Natural killer cell (primary cell): Measurements from ENCODE around the gene ZSCAN12. TPM values are rescaled to one million over a fixed set of nuclear protein-coding genes. Genes with fewer than 3 reads are reported as not detected.

Source experiments
- ATAC-seq, 3 donors: fragments of 150-1000 bp in 2 of 3; fragments of 200-7000 bp in 1 of 3; cut with Tn5 transposase; 1 replicate in 1 of 3; 2 replicates in 2 of 3; pipeline ENCODE4 v1.10.0; 2021; ENCODE audit warnings: mild to moderate bottlenecking in 2 of 3, moderate library complexity in 2 of 3
- DNase-seq, 2 donors: peaks; one replicate each; pipeline versions ENCODE4 v3.0.0 to v3.0.0-alpha.2; 2013 to 2021; ENCODE audit warnings: mixed read lengths in 1 of 2
- H3K27ac ChIP-seq: one replicate; pipeline ENCODE4 v1.5.1; 2013; ENCODE audit warnings: mild to moderate bottlenecking, low read length
- H3K27me3 ChIP-seq: one replicate; pipeline ENCODE4 v1.6.1; 2013; ENCODE audit warnings: low read length; ENCODE audit not compliant: control insufficient read depth, insufficient read depth
- H3K36me3 ChIP-seq: one replicate; pipeline ENCODE4 v1.6.1; 2013; ENCODE audit warnings: low read length; ENCODE audit not compliant: control insufficient read depth, insufficient read depth
- H3K4me1 ChIP-seq: one replicate; pipeline ENCODE4 v1.6.1; 2013; ENCODE audit warnings: low read length; ENCODE audit not compliant: control insufficient read depth, insufficient read depth
- H3K4me3 ChIP-seq: one replicate; pipeline ENCODE4 v1.5.1; 2013; ENCODE audit warnings: low read length
- H3K9me3 ChIP-seq: one replicate; pipeline ENCODE4 v1.6.1; 2013; ENCODE audit warnings: low read length; ENCODE audit not compliant: control insufficient read depth, insufficient read depth
- H3K27ac Mint-ChIP-seq, 2 donors: one replicate each; pipeline ENCODE4 v1.8.0; 2022; ENCODE audit warnings: mild to moderate bottlenecking in 2 of 2, mixed read lengths in 2 of 2, moderate library complexity in 1 of 2
- H3K27me3 Mint-ChIP-seq, 2 donors: one replicate each; pipeline ENCODE4 v1.8.0; 2022; ENCODE audit warnings: low read depth in 2 of 2, mixed read lengths in 2 of 2
- H3K36me3 Mint-ChIP-seq: one replicate; pipeline ENCODE4 v1.8.0; 2022; ENCODE audit warnings: mixed read lengths
- H3K4me1 Mint-ChIP-seq, 2 donors: one replicate each; pipeline ENCODE4 v1.8.0; 2022; ENCODE audit warnings: mixed read lengths in 2 of 2
- H3K4me3 Mint-ChIP-seq: one replicate; pipeline ENCODE4 v1.8.0; 2022; ENCODE audit warnings: mild to moderate bottlenecking, moderate library complexity, mixed read lengths
- H3K9me3 Mint-ChIP-seq, 2 donors: one replicate each; pipeline ENCODE4 v1.8.0; 2022; ENCODE audit warnings: mixed read lengths in 2 of 2
- CTCF ChIP-seq: fragments of 200-600 bp; IDR thresholded peaks from one replicate; pipeline ENCODE4 v1.8.0; 2022; ENCODE audit warnings: antibody characterized with exemption
- WGBS: methylation state at CpG from one replicate; pipeline ENCODE4 v1.1.7; 2013; ENCODE audit warnings: missing lambda C conversion rate; ENCODE audit not compliant: insufficient coverage; 5-methylcytosine and 5-hydroxymethylcytosine counted together
- intact Hi-C: fragments of 100-400 bp; cut with micrococcal nuclease; formaldehyde crosslinking; loops from one replicate; pipeline ENCODE4 v1.14.2; 2022
- total RNA-seq, 4 donors: library from RNA; stranded (reverse); fragments of 120-200 nt in 1 of 4; gene quantifications; one replicate each; pipeline versions ENCODE4 v1.2.3 to v1.2.4, GENCODE V29; 2013 to 2022

Gene ZSCAN12
- total RNA-seq, 3 donors from 2014 or later (not counting 1 experiment from before 2014, with no cell fraction given) = 3.5 to 4.9 (median 3.9) TPM

GRCh38 chr6:28357036-28357435, 42.5 kb downstream of the ZSCAN12 start:
- no peak overlapping the region for H3K4me3 Mint-ChIP-seq
- Histone ChIP-seq H3K27me3 (no peaks in the 10 kb centered on the region), H3K36me3 (no peaks in the 10 kb centered on the region), H3K9me3 (no peaks in the 10 kb centered on the region), H3K27ac (no peak overlapping the region), H3K4me1 (peaks cover 15% of the 10 kb centered on the region), H3K4me3 (no peak overlapping the region)
- H3K9me3 Mint-ChIP-seq = no peaks in the 10 kb centered on the region
- H3K4me1 Mint-ChIP-seq = peaks cover 11 to 23% of the 10 kb centered on the region in 2 donors
- no peak for DNase-seq
- no peak for ATAC-seq
- TF ChIP-seq CTCF = no peak
- no peaks in the 10 kb centered on the region for H3K27me3 Mint-ChIP-seq
- no peaks in the 10 kb centered on the region for H3K36me3 Mint-ChIP-seq
- intact Hi-C loops = loop anchor here (2.0 to 10.0 kb wide), 4 partner anchors 90 to 462 kb away; partner anchors contain the start of genes ZNF165 and ZSCAN26
- 76% methylated on average over 6 of the region's 6 CpGs for WGBS
- H3K27ac Mint-ChIP-seq = peak overlapping the region in 1 of 2 donors; percentile 93

- Mint-ChIP-seq H3K36me3 (no peaks in the 10 kb centered on the region), H3K27ac (peak overlapping the region; percentile 81 to 93), H3K4me3 (peak overlapping the region; percentile 45), H3K9me3 (no peaks in the 10 kb centered on the region), H3K4me1 (peaks cover 14 to 23% of the 10 kb centered on the region in 2 donors), H3K27me3 (no peaks in the 10 kb centered on the region)
- DNase-seq = no peak
- no peak for TF ChIP-seq CTCF
- WGBS = 68% methylated on average over 6 of the region's 7 CpGs
- intact Hi-C loops = loop anchor here (1.0 to 10.0 kb wide), 5 partner anchors 90 to 1194 kb away; partner anchors contain the start of genes ZNF165 and ZSCAN26
- ATAC-seq = no peak
- Histone ChIP-seq H3K36me3 (no peaks in the 10 kb centered on the region), H3K9me3 (no peaks in the 10 kb centered on the region), H3K27me3 (no peaks in the 10 kb centered on the region), H3K4me1 (peaks cover 15% of the 10 kb centered on the region), H3K4me3 (no peak overlapping the region), H3K27ac (no peak overlapping the region)
Measured at GRCh38 chr6:28356666-28357020, 42.9 kb downstream of the ZSCAN12 start.

GRCh38 chr6:28355743-28356665, 43.5 kb downstream of the ZSCAN12 start:
- Histone ChIP-seq H3K27ac (peak overlapping the region; percentile 43), H3K4me3 (peak overlapping the region; percentile 64), H3K27me3 (no peaks in the 10 kb centered on the region), H3K36me3 (no peaks in the 10 kb centered on the region), H3K9me3 (no peaks in the 10 kb centered on the region), H3K4me1 (peaks cover 18% of the 10 kb centered on the region)
- Mint-ChIP-seq H3K36me3 (no peaks in the 10 kb centered on the region), H3K27me3 (no peaks in the 10 kb centered on the region), H3K27ac (peak overlapping the region; percentile 81 to 93), H3K4me1 (peaks cover 20 to 23% of the 10 kb centered on the region in 2 donors), H3K4me3 (peak overlapping the region; percentile 96), H3K9me3 (no peaks in the 10 kb centered on the region)
- ATAC-seq = peak; percentile 91 to 96 (median 91)
- TF ChIP-seq CTCF = peak; percentile 91
- peak; percentile 55 to 86 for DNase-seq
- 4% methylated on average over 19 of the region's 19 CpGs for WGBS
- intact Hi-C loops = loop anchor here (1.0 to 10.0 kb wide), 5 partner anchors 89 to 1194 kb away; partner anchors contain the start of genes ZNF165 and ZSCAN26
